Measurements from ENCODE around the gene GRWD1.

DNA sequence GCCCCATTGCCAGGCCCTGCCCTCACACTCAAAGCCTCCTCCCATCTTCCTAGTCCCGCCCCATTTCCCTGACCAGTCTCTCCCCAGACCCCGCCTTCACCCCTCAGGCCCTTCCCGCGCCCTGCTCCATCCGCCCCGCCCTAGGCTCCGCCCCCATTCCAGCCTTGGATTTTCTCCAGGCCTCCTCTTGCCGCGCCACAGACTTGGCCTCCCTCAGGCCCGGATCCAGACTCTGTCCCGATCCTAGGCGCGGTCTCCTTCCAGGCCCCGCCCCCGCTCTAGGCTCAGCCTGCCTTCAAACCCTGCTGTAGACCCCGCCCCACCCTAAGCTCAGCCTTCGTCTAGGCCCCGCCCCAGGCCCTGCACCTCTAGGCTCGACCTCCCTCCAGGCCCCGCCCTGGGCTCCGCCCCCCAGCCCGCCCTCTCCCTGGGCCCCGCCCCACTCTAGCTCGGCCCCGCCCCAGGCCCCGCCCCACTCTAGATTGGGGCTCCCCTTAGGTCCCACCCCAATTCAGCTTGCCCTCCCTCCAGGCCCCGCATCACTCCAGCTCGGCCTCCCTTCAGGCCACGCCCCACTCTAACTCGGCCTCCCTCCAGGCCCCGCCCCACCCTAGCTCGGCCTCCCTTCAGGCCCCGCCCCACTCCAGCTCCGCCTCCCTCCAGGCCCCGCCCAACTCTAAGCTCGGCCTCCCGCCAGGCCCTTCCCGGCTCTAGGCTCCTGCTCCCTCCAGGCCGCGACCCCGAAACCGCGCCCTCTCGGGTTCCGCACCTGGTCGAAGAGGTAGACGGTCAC is 47.3 kb downstream of the GRWD1 start:
- TF ChIP-seq POLR2A (IDR thresholded peaks at IDR 0.05), result peak in 1 of 2 donors; percentile 39
- TF ChIP-seq, protein P1, sequence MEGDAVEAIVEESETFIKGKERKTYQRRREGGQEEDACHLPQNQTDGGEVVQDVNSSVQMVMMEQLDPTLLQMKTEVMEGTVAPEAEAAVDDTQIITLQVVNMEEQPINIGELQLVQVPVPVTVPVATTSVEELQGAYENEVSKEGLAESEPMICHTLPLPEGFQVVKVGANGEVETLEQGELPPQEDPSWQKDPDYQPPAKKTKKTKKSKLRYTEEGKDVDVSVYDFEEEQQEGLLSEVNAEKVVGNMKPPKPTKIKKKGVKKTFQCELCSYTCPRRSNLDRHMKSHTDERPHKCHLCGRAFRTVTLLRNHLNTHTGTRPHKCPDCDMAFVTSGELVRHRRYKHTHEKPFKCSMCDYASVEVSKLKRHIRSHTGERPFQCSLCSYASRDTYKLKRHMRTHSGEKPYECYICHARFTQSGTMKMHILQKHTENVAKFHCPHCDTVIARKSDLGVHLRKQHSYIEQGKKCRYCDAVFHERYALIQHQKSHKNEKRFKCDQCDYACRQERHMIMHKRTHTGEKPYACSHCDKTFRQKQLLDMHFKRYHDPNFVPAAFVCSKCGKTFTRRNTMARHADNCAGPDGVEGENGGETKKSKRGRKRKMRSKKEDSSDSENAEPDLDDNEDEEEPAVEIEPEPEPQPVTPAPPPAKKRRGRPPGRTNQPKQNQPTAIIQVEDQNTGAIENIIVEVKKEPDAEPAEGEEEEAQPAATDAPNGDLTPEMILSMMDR (IDR thresholded peaks at IDR 0.05 in 4 of 5, conservative IDR thresholded peaks at IDR 0.05 in 1 of 5), result no peak

All from gastrocnemius medialis (tissue), 4 donors.